ENCODE measurements around the gene SEMA4B.
"Not testable (repeated sequence)": the region's sequence is repeated elsewhere in the genome, so short reads cannot be mapped to it uniquely, and the experiment has no call there.

SEMA4B gene

GRCh38 chr15:90171623-90172022 lies 29.5 kb upstream of the SEMA4B start:
- Mint-ChIP-seq H3K27ac (no peak overlapping the region), H3K27me3 (no peaks in the 10 kb centered on the region), H3K36me3 (no peaks in the 10 kb centered on the region), H3K4me1 (peaks cover 3% of the 10 kb centered on the region), H3K9me3 (no peaks in the 10 kb centered on the region), H3K4me3 (no peak overlapping the region)

DNA sequence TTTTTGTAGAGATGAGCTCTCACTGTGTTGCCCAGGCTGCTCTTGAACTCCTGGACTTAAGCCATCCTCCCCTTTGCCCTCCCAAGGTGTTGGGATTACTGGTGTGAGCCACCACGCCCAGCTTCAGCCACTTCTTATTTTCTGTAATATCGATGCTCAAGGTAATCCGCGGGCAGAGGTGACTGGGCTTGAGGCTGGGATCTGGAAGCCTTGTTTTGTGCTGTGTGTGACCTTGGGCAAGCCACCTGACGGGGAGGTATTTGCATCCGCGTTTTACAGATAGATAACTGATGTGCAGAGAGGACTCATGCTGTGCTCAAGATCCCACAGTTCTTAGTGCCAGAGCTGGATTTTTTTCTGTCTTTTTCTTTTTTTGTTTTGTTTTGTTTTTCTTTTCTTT lies 27.8 kb upstream of the SEMA4B start:
- Mint-ChIP-seq H3K27ac (peak overlapping the region; percentile 10), H3K36me3 (no peaks in the 10 kb centered on the region), H3K4me3 (no peak overlapping the region), H3K9me3 (no peaks in the 10 kb centered on the region), H3K27me3 (no peaks in the 10 kb centered on the region), H3K4me1 (peaks cover 1% of the 10 kb centered on the region)

GRCh38 chr15:90174140-90174875 lies 26.8 kb upstream of the SEMA4B start:
- Mint-ChIP-seq H3K4me3 (no peak overlapping the region), H3K36me3 (no peaks in the 10 kb centered on the region), H3K27me3 (no peaks in the 10 kb centered on the region), H3K27ac (no peak overlapping the region), H3K9me3 (no peaks in the 10 kb centered on the region), H3K4me1 (no peaks in the 10 kb centered on the region)

GRCh38 chr15:90177012-90177411 lies 24.1 kb upstream of the SEMA4B start:
- no peak overlapping the region for H3K4me3 Mint-ChIP-seq
- no peaks in the 10 kb centered on the region for H3K36me3 Mint-ChIP-seq
- no peaks in the 10 kb centered on the region for H3K4me1 Mint-ChIP-seq
- peaks cover 1% of the 10 kb centered on the region for H3K27me3 Mint-ChIP-seq
- no peaks in the 10 kb centered on the region for H3K9me3 Mint-ChIP-seq
- no peak overlapping the region for H3K27ac Mint-ChIP-seq

- Mint-ChIP-seq H3K4me3 (no peak overlapping the region), H3K4me1 (no peaks in the 10 kb centered on the region), H3K27ac (no peak overlapping the region)
These were observed 22.4 kb upstream of the SEMA4B start for GRCh38 chr15:90178468-90179435.

DNA sequence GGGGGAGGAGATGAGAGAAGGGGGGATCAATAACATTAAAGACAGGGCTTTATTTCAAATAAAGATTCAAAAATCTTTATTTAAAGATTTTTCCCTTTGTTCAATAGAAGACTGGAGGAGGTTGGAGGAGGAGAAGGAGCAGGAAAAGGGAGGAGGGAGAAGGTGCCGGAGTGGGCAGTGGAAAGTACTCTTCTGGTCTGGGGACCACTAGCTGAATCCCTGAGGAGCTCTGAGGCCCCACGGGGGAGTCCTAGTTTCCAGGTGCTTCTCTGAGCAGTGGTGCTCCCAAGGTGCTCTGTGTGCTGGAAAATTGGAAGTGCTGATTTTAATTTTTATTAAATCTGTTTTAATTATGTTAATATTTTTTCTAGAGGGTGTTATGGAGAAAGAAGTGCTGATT lies 19.4 kb upstream of the SEMA4B start:
- no peaks in the 10 kb centered on the region for H3K36me3 Mint-ChIP-seq
- H3K4me1 Mint-ChIP-seq: peaks cover 12% of the 10 kb centered on the region
- no peaks in the 10 kb centered on the region for H3K9me3 Mint-ChIP-seq
- H3K27ac Mint-ChIP-seq: no peak overlapping the region
- peaks cover 1% of the 10 kb centered on the region for H3K27me3 Mint-ChIP-seq
- H3K4me3 Mint-ChIP-seq: no peak overlapping the region

More at GRCh38 chr15:90178468-90179435, 22.4 kb upstream of the SEMA4B start:
- Mint-ChIP-seq H3K36me3 (no peaks in the 10 kb centered on the region), H3K9me3 (no peaks in the 10 kb centered on the region), H3K27me3 (peaks cover 1% of the 10 kb centered on the region)

DNA sequence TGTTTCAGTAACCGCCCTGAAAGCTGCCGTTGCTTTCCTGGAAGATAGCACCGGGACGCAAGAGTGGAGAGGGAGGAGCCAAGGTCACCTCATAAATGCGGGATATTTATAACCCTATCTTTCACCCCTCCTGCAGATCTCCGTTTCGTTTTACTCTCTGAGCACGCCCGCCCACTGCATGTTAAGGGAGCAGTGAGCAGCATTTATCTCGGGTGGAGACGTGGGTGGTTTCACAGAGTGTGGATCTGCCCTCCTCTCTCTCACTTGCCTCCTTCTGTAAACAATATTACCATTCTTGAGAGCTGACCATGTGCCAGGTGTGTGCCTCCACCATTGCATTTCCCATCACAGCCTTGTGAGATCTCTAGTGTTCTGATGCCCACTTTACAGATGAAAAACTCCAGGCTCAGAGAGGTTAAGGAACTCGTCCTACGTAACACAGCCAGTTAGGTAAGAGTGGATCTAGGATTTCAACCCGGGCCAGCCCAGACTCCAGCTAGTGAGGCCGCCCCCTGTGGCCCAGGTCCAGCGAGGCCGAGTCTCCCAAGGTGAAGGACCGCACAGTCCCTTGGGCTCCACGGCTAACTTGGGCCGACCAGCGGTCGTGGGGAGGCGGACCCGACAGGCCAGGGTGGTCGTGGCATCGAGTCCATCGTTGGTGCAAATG lies 16.9 kb upstream of the SEMA4B start:
- Mint-ChIP-seq H3K27me3 (peaks cover 1% of the 10 kb centered on the region), H3K36me3 (no peaks in the 10 kb centered on the region), H3K27ac (no peak overlapping the region), H3K4me3 (peak overlapping the region; percentile 75), H3K4me1 (peaks cover 12% of the 10 kb centered on the region), H3K9me3 (no peaks in the 10 kb centered on the region)

DNA sequence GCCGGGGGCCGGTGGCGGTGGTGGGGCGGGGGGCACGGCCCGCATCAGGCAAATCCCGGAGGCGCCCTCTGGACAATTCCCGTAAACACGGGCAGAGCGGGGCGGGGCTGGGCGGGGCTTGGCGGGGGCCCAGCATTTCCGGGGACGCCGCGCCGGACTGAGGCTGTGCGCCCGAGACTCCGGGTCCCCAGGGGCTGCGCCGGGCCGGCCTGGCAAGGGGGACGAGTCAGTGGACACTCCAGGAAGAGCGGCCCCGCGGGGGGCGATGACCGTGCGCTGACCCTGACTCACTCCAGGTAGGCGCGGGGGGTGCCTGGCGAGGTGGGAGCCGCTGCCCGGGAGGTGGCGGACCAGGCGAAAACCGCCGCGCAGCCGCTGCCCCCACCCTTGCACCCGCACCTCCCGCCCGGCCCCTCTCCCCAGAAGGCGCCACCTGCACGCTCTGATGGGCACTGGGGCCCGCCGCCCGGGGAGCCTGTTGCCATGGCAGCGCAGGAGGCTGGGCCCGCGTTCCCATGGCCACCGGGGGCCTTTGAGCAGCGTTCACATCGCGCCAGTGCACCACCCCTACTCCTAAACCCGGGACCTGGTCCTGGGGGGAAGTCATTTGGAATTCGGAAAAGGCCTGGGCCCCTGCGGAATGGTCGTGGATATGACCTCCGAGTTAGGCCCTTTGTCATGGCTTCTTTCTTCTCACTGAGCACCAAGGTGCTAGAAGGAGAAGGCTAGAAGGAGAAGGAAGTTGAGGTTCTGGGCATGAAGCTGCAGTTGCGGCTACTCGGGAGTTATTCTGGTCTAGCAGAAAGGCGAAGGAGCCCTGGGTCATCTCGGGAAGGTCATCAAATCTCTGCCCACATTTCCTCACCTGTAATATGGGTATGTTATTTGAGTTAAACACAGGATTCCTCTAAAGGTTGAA lies 16.1 kb upstream of the SEMA4B start:
- Mint-ChIP-seq H3K4me3 (peak overlapping the region; percentile 83), H3K4me1 (peaks cover 12% of the 10 kb centered on the region), H3K27me3 (no peaks in the 10 kb centered on the region), H3K27ac (no peak overlapping the region), H3K36me3 (no peaks in the 10 kb centered on the region), H3K9me3 (no peaks in the 10 kb centered on the region)

GRCh38 chr15:90187257-90187868 lies 13.8 kb upstream of the SEMA4B start:
- no peak overlapping the region for H3K27ac Mint-ChIP-seq
- no peaks in the 10 kb centered on the region for H3K27me3 Mint-ChIP-seq
- H3K4me1 Mint-ChIP-seq: peaks cover 22% of the 10 kb centered on the region
- H3K9me3 Mint-ChIP-seq: no peaks in the 10 kb centered on the region
- no peaks in the 10 kb centered on the region for H3K36me3 Mint-ChIP-seq
- no peak overlapping the region for H3K4me3 Mint-ChIP-seq

DNA sequence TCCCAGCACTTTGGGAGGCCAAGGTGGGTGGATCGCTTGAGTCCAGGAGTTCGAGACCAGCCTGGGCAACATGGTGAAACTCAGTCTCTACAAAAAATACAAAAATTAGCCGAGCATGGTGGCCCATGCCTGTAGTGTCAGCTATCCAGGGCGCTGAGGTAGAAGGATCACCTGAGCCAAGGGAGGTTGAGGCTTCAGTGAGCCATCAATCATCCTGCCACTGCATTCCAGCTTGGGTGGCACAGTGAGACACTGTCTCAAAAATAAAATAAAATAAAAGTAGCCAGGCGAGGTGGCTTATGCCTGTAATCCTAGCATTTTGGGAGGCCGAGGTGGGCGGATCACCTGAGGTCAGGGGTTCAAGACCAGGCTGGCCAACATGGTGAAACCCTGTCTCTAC lies 13.1 kb upstream of the SEMA4B start:
- peaks cover 28% of the 10 kb centered on the region for H3K4me1 Mint-ChIP-seq
- H3K9me3 Mint-ChIP-seq, H3K36me3 Mint-ChIP-seq, H3K27ac Mint-ChIP-seq, H3K27me3 Mint-ChIP-seq, H3K4me3 Mint-ChIP-seq: not testable (repeated sequence)

DNA sequence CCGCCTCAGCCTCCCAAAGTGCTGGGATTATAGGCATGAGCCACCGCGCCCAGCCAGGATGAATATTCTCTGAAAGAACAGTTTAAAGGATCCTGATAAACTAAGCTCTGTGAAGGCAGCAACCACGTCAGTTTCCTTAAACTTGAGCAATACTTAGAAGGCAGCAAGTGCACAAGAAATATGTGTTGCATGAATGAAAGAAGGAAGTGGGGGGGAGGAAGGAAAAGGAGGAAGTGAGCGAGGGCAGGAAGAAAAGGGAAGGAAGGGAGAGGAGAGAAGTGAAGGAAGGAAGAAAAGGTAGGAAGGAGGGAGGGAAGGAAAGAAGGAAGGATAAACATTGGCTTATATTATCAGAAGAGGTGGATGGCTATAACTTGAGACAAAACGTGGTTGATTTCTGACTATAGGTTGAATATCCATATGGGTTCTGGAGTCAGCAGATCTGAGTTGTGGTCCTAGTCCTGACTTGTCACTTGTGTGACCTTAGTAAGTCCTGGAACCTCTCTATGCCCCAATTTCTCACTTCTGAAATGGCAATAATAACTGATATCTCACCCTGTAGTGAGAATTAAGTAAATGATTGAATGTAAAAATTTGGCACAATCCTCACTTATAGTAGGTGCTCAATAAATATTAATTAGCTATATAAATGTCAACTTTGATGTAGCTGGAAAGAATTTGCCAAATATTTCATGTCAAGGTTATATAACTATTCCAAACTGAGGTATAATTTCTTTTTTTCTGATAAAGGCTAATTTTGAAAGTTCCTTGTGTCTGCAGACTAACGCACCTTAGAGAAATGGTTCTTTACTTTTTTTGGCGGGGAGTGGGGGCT lies 12.0 kb upstream of the SEMA4B start:
- Mint-ChIP-seq H3K4me3 (no peak overlapping the region), H3K4me1 (peaks cover 31% of the 10 kb centered on the region), H3K27ac (no peak overlapping the region)

GRCh38 chr15:90189781-90190467 lies 11.2 kb upstream of the SEMA4B start:
- Mint-ChIP-seq H3K9me3 (no peaks in the 10 kb centered on the region), H3K27ac (no peak overlapping the region), H3K36me3 (no peaks in the 10 kb centered on the region), H3K4me3 (no peak overlapping the region), H3K4me1 (peaks cover 33% of the 10 kb centered on the region), H3K27me3 (no peaks in the 10 kb centered on the region)

More for the DNA sequence above, 12.0 kb upstream of the SEMA4B start:
- no peaks in the 10 kb centered on the region for H3K36me3 Mint-ChIP-seq
- H3K9me3 Mint-ChIP-seq: no peaks in the 10 kb centered on the region
- H3K27me3 Mint-ChIP-seq: no peaks in the 10 kb centered on the region

GRCh38 chr15:90190606-90191343 lies 10.4 kb upstream of the SEMA4B start:
- Mint-ChIP-seq H3K36me3 (no peaks in the 10 kb centered on the region), H3K9me3 (no peaks in the 10 kb centered on the region), H3K4me3 (no peak overlapping the region), H3K27me3 (no peaks in the 10 kb centered on the region), H3K27ac (no peak overlapping the region), H3K4me1 (peaks cover 29% of the 10 kb centered on the region)

All from activated naive CD4-positive, alpha-beta T cell treated with anti-CD3 and anti-CD28 coated beads, Interleukin-2, amount 50 U/mL, for 24 hours (primary cell).